HepG2 (cell line): Measurements from ENCODE around the gene NEBL. TPM values are rescaled to one million over a fixed set of nuclear protein-coding genes. Genes with fewer than 3 reads are reported as not detected.

ENCODE experiments used
- ATAC-seq: fragments of 200-7000 bp; cut with Tn5 transposase; 3 replicates; pipeline ENCODE4 v1.9.1; 2020; ENCODE audit warnings: mild to moderate bottlenecking, moderate library complexity
- BruUV-seq: library from RNA; stranded (reverse); fragments of 400-500 nt; replicated peaks from 2 replicates; lab custom pipeline; 2021; lab: Mats Ljungman, UMichigan
- CTCF ChIA-PET: fragments of 300-600 bp; formaldehyde crosslinking; extraction: SDS; loops from one replicate; lab custom pipeline; 2021; ENCODE audit warnings: low total read pairs, inconsistent platforms, low intra/inter-chr PET ratio; lab: Yijun Ruan, JAX
- POLR2A ChIA-PET: fragments of 350-600 bp; sonication (Branson Sonifier 250); formaldehyde crosslinking; loops from one replicate; lab custom pipeline; 2020; ENCODE audit warnings: antibody characterized with exemption, inconsistent platforms; lab: Yijun Ruan, JAX
- DNase-seq: peaks from one replicate; pipeline ENCODE4 v3.0.0-alpha.2; 2015; ENCODE audit warnings: low spot score
- FAIRE-seq: peaks from 3 replicates; lab custom pipeline; 2011; peaks lifted over from hg19 to GRCh38; lab: Jason Lieb, UNC
- H2AFZ ChIP-seq: one replicate; pipeline ENCODE4 v1.6.1; 2011; ENCODE audit warnings: low read length, inconsistent platforms
- H3K27ac ChIP-seq: fragments of 300-600 bp; 3 replicates; pipeline ENCODE4 v1.8.0; 2011; ENCODE audit warnings: mixed run types, mild to moderate bottlenecking, mixed read lengths, low read length, inconsistent platforms; ENCODE audit not compliant: insufficient read depth; ENCODE audit errors: extremely low read length
- H3K27me3 ChIP-seq, 2 experiments: fragments of 200-600 bp in 1 of 2; 2 replicates in 1 of 2; 3 replicates in 1 of 2; pipeline versions ENCODE4 v1.6.0 to v1.8.0; 2011; ENCODE audit warnings: low read length in 2 of 2, mild to moderate bottlenecking in 2 of 2, moderate library complexity in 2 of 2, inconsistent platforms in 1 of 2; ENCODE audit not compliant: insufficient read depth in 2 of 2, control insufficient read depth in 1 of 2
- H3K36me3 ChIP-seq, 2 experiments: fragments of 200-600 bp in 1 of 2; replicated peaks in 1 of 2; 2 replicates in 1 of 2; 3 replicates in 1 of 2; pipeline versions ENCODE4 v1.5.1 to v1.8.0; 2011; ENCODE audit warnings: low read length in 2 of 2, inconsistent platforms in 1 of 2; ENCODE audit not compliant: insufficient read depth in 2 of 2, control insufficient read depth in 1 of 2
- H3K4me1 ChIP-seq: 2 replicates; pipeline ENCODE4 v1.5.1; 2012; ENCODE audit warnings: low read length, inconsistent platforms; ENCODE audit not compliant: insufficient read depth
- H3K4me2 ChIP-seq: 2 replicates; pipeline ENCODE4 v1.6.0; 2011; ENCODE audit warnings: low read depth, low read length, inconsistent platforms
- H3K4me3 ChIP-seq, 3 experiments: fragments of 200-600 bp in 1 of 3; sonication (generic), shearing (Covaris generic) in 1 of 3; replicated peaks in 1 of 3; 2 replicates each; pipeline ENCODE4 v1.5.1; 2011 to 2016; ENCODE audit warnings: low read length in 3 of 3, inconsistent platforms in 2 of 3, low read depth in 2 of 3, mild to moderate bottlenecking in 2 of 3, control low read depth in 1 of 3, mixed read lengths in 1 of 3; ENCODE audit not compliant: insufficient read depth in 1 of 3
- H3K79me2 ChIP-seq: one replicate; pipeline ENCODE4 v1.6.1; 2011; ENCODE audit warnings: low read length, inconsistent platforms; ENCODE audit not compliant: insufficient read depth
- H3K9ac ChIP-seq: 2 replicates; pipeline ENCODE4 v1.6.0; 2011; ENCODE audit warnings: mild to moderate bottlenecking, low read depth, low read length, inconsistent platforms; ENCODE audit not compliant: insufficient read depth
- H3K9me3 ChIP-seq: 2 replicates; pipeline ENCODE4 v1.5.1; 2012; ENCODE audit warnings: mild to moderate bottlenecking, low read length
- H4K20me1 ChIP-seq: 2 replicates; pipeline ENCODE4 v1.6.0; 2011; ENCODE audit warnings: inconsistent platforms, mild to moderate bottlenecking, low read length, moderate library complexity; ENCODE audit not compliant: insufficient read depth
- GATAD2A ChIP-seq: IDR thresholded peaks from 2 replicates; pipeline ENCODE4 v1.6.1; 2016
- MTA3 ChIP-seq: sonication (generic); formaldehyde crosslinking; IDR thresholded peaks from 2 replicates; pipeline ENCODE4 v1.4.0; 2020; ENCODE audit warnings: missing genetic modification reagents
- NCOA1 ChIP-seq: sonication (generic); formaldehyde crosslinking; IDR thresholded peaks from 2 replicates; pipeline ENCODE4 v1.9.0; 2021; ENCODE audit warnings: missing genetic modification reagents
- ZEB1 ChIP-seq: IDR thresholded peaks from 2 replicates; pipeline ENCODE4 v1.6.1; 2012; ENCODE audit warnings: mild to moderate bottlenecking, low read depth, inconsistent platforms; ENCODE audit not compliant: insufficient replicate concordance
- ZNF367 ChIP-seq: sonication (generic); formaldehyde crosslinking; IDR thresholded peaks from 2 replicates; pipeline ENCODE4 v1.4.0; 2020; ENCODE audit warnings: missing genetic modification reagents, borderline replicate concordance
- ZNF484 ChIP-seq: sonication (generic); formaldehyde crosslinking; IDR thresholded peaks from 2 replicates; pipeline ENCODE4 v1.5.1; 2020; ENCODE audit warnings: mild to moderate bottlenecking, low read depth, missing genetic modification reagents, borderline replicate concordance
- ZSCAN9 ChIP-seq: IDR thresholded peaks from 2 replicates; pipeline ENCODE4 v1.6.1; 2016; ENCODE audit warnings: borderline replicate concordance
- WGBS: methylation state at CpG from one replicate; pipeline ENCODE4 v1.1.6; 2017; ENCODE audit warnings: low lambda C conversion rate; 5-methylcytosine and 5-hydroxymethylcytosine counted together
- in situ Hi-C: cut with HindIII; loops from 2 replicates; pipeline ENCODE4 v1.10.0; 2017; ENCODE audit warnings: low pct_unique_long_range_greater_than_20kb; ENCODE audit not compliant: extremely low pct_ligation_motif_present
- intact Hi-C: fragments of 100-400 bp; cut with micrococcal nuclease; formaldehyde crosslinking; loops from one replicate; pipeline ENCODE4 v1.10.0; 2022; ENCODE audit not compliant: unreplicated experiment
- polyA plus RNA-seq, 8 experiments: library from polyadenylated mRNA; depleted of rRNA in 3 of 8; stranded (reverse) in 7 of 8; unstranded in 1 of 8; fragments of >200 nt; fragmentation: Illumina TruSeq in 4 of 8; extraction: Trizol in 4 of 8; gene quantifications; 2 replicates each; pipeline versions ENCODE4 v1.2.1 to v1.2.3, GENCODE V29; 2011 to 2016; ENCODE audit warnings: low read depth in 4 of 8, missing spikeins in 1 of 8, mixed read lengths in 1 of 8; ENCODE audit not compliant: insufficient read depth in 1 of 8
- total RNA-seq, 5 experiments: library from RNA; depleted of rRNA; stranded (reverse); fragments of >200 nt; fragmentation: Illumina TruSeq; extraction: Trizol; gene quantifications; 2 replicates each; pipeline ENCODE4 v1.2.3, GENCODE V29; 2016; ENCODE audit warnings: low read depth in 1 of 5
- TF ChIP-seq, protein P1 (sequence below): sonication (generic); formaldehyde crosslinking; IDR thresholded peaks from 2 replicates; pipeline ENCODE4 v1.4.0; 2020; ENCODE audit warnings: missing genetic modification reagents
- TF ChIP-seq, protein P2 (sequence below): sonication (generic); formaldehyde crosslinking; IDR thresholded peaks from 2 replicates; pipeline ENCODE4 v1.4.0; 2020; ENCODE audit warnings: mild to moderate bottlenecking, low read depth, missing genetic modification reagents
- TF ChIP-seq, protein P3 (sequence below): IDR thresholded peaks from 2 replicates; pipeline ENCODE4 v1.6.1; 2018; ENCODE audit warnings: missing genetic modification reagents, mild to moderate bottlenecking, missing compliant biosample characterization
- TF ChIP-seq, protein P4 (sequence below): sonication (generic); formaldehyde crosslinking; conservative IDR thresholded peaks from 2 replicates; pipeline ENCODE4 v1.4.0; 2020; ENCODE audit warnings: missing genetic modification reagents

NEBL gene
- total and polyA plus RNA-seq, 2 of the 13 experiments (the other 11 are each of a cell fraction or from before 2014, with no cell fraction given): not detected

DNA sequence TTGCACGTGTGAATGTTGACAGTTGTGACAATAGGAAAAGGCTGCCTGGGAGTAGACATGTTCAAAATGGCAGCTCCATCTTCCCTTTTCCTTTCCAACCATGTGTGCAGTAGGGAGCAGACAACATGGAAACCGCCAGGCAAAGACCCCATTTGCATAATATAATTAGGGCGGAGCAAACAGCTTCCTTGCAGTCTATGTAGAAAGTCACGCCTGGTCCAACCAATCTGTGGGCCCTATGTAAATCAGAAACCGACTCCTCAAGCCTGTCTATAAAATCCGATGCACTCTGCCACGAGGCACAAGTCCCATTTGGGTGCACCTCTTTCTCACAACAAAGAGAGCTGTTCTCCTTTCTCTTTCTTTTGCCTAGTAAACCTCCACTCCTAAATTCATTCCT lies 19.6 kb downstream of the NEBL start:
- H3K27me3 ChIP-seq: no peaks in the 10 kb centered on the region
- no peak overlapping the region for H3K27ac ChIP-seq
- no peaks in the 10 kb centered on the region for H3K79me2 ChIP-seq
- no TSS peak for BruUV-seq
- no peaks in the 10 kb centered on the region for H3K9me3 ChIP-seq
- no peak overlapping the region for H3K4me2 ChIP-seq
- TF ChIP-seq, protein P1, sequence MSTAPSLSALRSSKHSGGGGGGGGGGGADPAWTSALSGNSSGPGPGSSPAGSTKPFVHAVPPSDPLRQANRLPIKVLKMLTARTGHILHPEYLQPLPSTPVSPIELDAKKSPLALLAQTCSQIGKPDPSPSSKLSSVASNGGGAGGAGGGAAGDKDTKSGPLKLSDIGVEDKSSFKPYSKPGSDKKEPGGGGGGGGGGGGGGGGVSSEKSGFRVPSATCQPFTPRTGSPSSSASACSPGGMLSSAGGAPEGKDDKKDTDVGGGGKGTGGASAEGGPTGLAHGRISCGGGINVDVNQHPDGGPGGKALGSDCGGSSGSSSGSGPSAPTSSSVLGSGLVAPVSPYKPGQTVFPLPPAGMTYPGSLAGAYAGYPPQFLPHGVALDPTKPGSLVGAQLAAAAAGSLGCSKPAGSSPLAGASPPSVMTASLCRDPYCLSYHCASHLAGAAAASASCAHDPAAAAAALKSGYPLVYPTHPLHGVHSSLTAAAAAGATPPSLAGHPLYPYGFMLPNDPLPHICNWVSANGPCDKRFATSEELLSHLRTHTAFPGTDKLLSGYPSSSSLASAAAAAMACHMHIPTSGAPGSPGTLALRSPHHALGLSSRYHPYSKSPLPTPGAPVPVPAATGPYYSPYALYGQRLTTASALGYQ: no peak
- no peak for TF ChIP-seq ZNF484 (CRISPR knock-in tag)
- no peak for ATAC-seq
- CTCF ChIA-PET: no interaction called here
- DNase-seq: no peak
- POLR2A ChIA-PET: no interaction called here
- H4K20me1 ChIP-seq: no peaks in the 10 kb centered on the region
- FAIRE-seq: no peak
- 0% methylated on average over 7 of the region's 7 CpGs for WGBS
- no peak overlapping the region for H3K4me3 ChIP-seq
- H2AFZ ChIP-seq: no peak overlapping the region
- intact Hi-C loops: no loop called here
- H3K4me1 ChIP-seq: no peaks in the 10 kb centered on the region
- no peak overlapping the region for H3K9ac ChIP-seq
- no peaks in the 10 kb centered on the region for H3K36me3 ChIP-seq
- in situ Hi-C loops: no loop called here

DNA sequence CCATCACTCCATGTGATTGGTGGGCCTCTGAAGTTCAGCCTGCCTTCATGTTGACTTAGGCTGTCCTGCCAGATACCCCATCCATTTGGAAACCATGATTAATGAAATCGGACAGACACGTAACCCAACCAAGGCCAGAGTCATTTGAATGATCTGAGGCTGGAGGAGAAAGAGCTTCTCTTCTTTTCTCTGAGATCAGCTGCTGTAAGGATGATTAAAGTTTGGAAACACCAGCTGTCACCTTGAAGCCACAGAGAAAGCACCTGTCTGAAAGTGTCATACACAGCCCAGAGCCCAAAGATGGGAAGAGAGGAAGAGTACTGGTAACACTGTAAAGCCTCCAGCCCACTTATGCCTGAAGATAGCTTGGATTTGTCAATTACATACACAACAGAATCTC lies 22.9 kb downstream of the NEBL start:
- no peak for FAIRE-seq
- Histone ChIP-seq H3K4me3 (no peak overlapping the region), H3K36me3 (no peaks in the 10 kb centered on the region), H3K27ac (no peak overlapping the region), H3K9ac (no peak overlapping the region), H3K4me1 (no peaks in the 10 kb centered on the region), H2AFZ (no peak overlapping the region), H4K20me1 (no peaks in the 10 kb centered on the region), H3K27me3 (no peaks in the 10 kb centered on the region), H3K4me2 (no peak overlapping the region), H3K9me3 (no peaks in the 10 kb centered on the region), H3K79me2 (no peaks in the 10 kb centered on the region)
- in situ Hi-C loops (no loop called here), intact Hi-C loops (no loop called here)
- no peak for DNase-seq
- BruUV-seq: no TSS peak
- WGBS: 28% methylated on average over 2 of the region's 2 CpGs
- ATAC-seq: no peak
- ChIA-PET CTCF (no interaction called here), POLR2A (no interaction called here)
- TF ChIP-seq, protein P2, sequence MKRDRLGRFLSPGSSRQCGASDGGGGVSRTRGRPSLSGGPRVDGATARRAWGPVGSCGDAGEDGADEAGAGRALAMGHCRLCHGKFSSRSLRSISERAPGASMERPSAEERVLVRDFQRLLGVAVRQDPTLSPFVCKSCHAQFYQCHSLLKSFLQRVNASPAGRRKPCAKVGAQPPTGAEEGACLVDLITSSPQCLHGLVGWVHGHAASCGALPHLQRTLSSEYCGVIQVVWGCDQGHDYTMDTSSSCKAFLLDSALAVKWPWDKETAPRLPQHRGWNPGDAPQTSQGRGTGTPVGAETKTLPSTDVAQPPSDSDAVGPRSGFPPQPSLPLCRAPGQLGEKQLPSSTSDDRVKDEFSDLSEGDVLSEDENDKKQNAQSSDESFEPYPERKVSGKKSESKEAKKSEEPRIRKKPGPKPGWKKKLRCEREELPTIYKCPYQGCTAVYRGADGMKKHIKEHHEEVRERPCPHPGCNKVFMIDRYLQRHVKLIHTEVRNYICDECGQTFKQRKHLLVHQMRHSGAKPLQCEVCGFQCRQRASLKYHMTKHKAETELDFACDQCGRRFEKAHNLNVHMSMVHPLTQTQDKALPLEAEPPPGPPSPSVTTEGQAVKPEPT (CRISPR knock-in tag): no peak
- no peak for TF ChIP-seq MTA3 (CRISPR knock-in tag)
- TF ChIP-seq ZEB1: no peak
- TF ChIP-seq, protein P3, sequence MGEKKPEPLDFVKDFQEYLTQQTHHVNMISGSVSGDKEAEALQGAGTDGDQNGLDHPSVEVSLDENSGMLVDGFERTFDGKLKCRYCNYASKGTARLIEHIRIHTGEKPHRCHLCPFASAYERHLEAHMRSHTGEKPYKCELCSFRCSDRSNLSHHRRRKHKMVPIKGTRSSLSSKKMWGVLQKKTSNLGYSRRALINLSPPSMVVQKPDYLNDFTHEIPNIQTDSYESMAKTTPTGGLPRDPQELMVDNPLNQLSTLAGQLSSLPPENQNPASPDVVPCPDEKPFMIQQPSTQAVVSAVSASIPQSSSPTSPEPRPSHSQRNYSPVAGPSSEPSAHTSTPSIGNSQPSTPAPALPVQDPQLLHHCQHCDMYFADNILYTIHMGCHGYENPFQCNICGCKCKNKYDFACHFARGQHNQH: no peak
- TF ChIP-seq ZNF367 (CRISPR knock-in tag): no peak
- no peak for TF ChIP-seq GATAD2A (CRISPR knock-in tag)
- TF ChIP-seq NCOA1: no peak
- TF ChIP-seq, protein P4, sequence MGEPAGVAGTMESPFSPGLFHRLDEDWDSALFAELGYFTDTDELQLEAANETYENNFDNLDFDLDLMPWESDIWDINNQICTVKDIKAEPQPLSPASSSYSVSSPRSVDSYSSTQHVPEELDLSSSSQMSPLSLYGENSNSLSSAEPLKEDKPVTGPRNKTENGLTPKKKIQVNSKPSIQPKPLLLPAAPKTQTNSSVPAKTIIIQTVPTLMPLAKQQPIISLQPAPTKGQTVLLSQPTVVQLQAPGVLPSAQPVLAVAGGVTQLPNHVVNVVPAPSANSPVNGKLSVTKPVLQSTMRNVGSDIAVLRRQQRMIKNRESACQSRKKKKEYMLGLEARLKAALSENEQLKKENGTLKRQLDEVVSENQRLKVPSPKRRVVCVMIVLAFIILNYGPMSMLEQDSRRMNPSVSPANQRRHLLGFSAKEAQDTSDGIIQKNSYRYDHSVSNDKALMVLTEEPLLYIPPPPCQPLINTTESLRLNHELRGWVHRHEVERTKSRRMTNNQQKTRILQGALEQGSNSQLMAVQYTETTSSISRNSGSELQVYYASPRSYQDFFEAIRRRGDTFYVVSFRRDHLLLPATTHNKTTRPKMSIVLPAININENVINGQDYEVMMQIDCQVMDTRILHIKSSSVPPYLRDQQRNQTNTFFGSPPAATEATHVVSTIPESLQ (CRISPR knock-in tag): no peak
- no peak for TF ChIP-seq ZSCAN9 (CRISPR knock-in tag)
